Loucy (cell line): ENCODE data around the gene SENP3.

Experiments used
- H2AFZ ChIP-seq: fragments of 200-600 bp; sonication (generic); 2 replicates; pipeline ENCODE4 v1.6.0; 2016; ENCODE audit warnings: antibody characterized with exemption, mild to moderate bottlenecking, low read length, moderate library complexity
- H3F3A ChIP-seq: fragments of 200-600 bp; 2 replicates; pipeline ENCODE4 v1.6.0; 2016; ENCODE audit warnings: antibody characterized with exemption, low read depth, mild to moderate bottlenecking
- H3K27me3 ChIP-seq: fragments of 200-600 bp; sonication (generic); 2 replicates; pipeline ENCODE4 v1.6.1; 2014; ENCODE audit warnings: low read length, mild to moderate bottlenecking; ENCODE audit not compliant: insufficient read depth, poor library complexity, severe bottlenecking
- H3K36me3 ChIP-seq: fragments of 200-600 bp; sonication (generic); 2 replicates; pipeline ENCODE4 v1.6.1; 2016; ENCODE audit warnings: low read length; ENCODE audit not compliant: insufficient read depth
- H3K4me1 ChIP-seq: fragments of 200-600 bp; sonication (generic); 2 replicates; pipeline ENCODE4 v1.5.1; 2014; ENCODE audit warnings: low read length, mild to moderate bottlenecking; ENCODE audit not compliant: insufficient read depth, poor library complexity, severe bottlenecking
- H3K4me2 ChIP-seq: fragments of 200-600 bp; sonication (generic); 2 replicates; pipeline ENCODE4 v1.6.0; 2014; ENCODE audit warnings: antibody characterized with exemption, low read length, low read depth, mild to moderate bottlenecking; ENCODE audit not compliant: poor library complexity, severe bottlenecking
- H3K4me3 ChIP-seq: fragments of 200-600 bp; sonication (generic); 2 replicates; pipeline ENCODE4 v1.5.1; 2014; ENCODE audit warnings: low read length, mild to moderate bottlenecking, mixed read lengths; ENCODE audit not compliant: poor library complexity, severe bottlenecking
- H3K79me2 ChIP-seq: fragments of 200-600 bp; sonication (generic); 2 replicates; pipeline ENCODE4 v1.6.1; 2014; ENCODE audit warnings: low read length; ENCODE audit not compliant: insufficient read depth
- H3K9ac ChIP-seq: fragments of 200-600 bp; sonication (generic); 2 replicates; pipeline ENCODE4 v1.6.0; 2014; ENCODE audit warnings: mild to moderate bottlenecking, low read depth, low read length, moderate library complexity; ENCODE audit not compliant: poor library complexity, severe bottlenecking
- H3K9me2 ChIP-seq: fragments of 200-600 bp; sonication (generic); replicated peaks from 2 replicates; pipeline ENCODE4 v1.6.1; 2016; ENCODE audit warnings: low read depth, low read length, mixed read lengths
- H3K9me3 ChIP-seq: fragments of 200-600 bp; sonication (generic); 2 replicates; pipeline ENCODE4 v1.6.1; 2014; ENCODE audit warnings: mild to moderate bottlenecking, antibody characterized with exemption, low read length, low read depth; ENCODE audit not compliant: insufficient read depth
- H4K20me1 ChIP-seq: fragments of 200-600 bp; sonication (generic); 2 replicates; pipeline ENCODE4 v1.6.0; 2014; ENCODE audit warnings: antibody characterized with exemption, low read length, mild to moderate bottlenecking; ENCODE audit not compliant: insufficient read depth, poor library complexity, severe bottlenecking
- EZH2phosphoT487 ChIP-seq: fragments of 200-600 bp; IDR thresholded peaks from 2 replicates; pipeline ENCODE4 v1.6.1; 2018; ENCODE audit warnings: antibody characterized with exemption, mild to moderate bottlenecking, moderate library complexity, borderline replicate concordance
- TF ChIP-seq, protein P1 (sequence below): fragments of 200-600 bp; sonication (generic); conservative IDR thresholded peaks from 2 replicates; pipeline ENCODE4 v1.5.1; 2014; ENCODE audit warnings: mild to moderate bottlenecking, antibody characterized with exemption, low read length

The SENP3 gene

DNA sequence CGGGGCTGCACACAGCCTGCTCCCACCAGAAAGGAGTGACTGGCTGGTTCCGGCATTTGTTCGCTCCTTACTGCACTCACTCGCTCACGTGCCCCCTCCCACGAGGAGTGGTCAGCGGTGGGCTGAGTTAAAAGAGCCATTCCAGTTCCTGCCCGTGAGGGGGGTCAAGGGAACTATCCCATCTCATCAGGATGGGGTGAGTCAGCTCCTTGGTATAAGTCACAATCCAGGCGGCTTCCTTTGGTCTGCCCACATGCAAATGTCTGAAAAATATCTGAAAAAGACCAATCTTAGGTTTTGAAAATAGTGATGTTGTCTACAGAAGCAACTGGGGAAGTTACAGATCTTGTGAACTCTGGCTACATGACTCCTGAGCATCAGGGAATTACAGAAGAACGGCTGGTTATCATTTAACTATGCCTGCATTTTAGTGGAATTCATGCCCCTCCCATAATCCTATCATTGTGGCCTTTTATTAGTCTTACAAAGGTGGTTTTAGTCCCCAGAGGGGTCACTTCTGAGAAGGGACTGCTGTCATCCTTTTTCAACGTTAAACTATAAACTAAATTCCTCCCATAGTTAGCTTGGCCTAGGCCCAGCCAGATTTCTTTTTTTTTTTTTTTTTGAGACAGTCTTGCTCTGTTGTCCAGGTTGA, 22.7 kb upstream of the SENP3 start:
- Histone ChIP-seq H3K4me1 (no peaks in the 10 kb centered on the region), H4K20me1 (no peaks in the 10 kb centered on the region), H3K79me2 (no peaks in the 10 kb centered on the region), H3K9me2 (no peaks in the 10 kb centered on the region), H2AFZ (no peak overlapping the region), H3K36me3 (no peaks in the 10 kb centered on the region), H3K9me3 (peaks cover 4% of the 10 kb centered on the region; the same call in 1 of the 2 replicates), H3K27me3 (no peaks in the 10 kb centered on the region), H3K4me3 (no peak overlapping the region), H3F3A (no peaks in the 10 kb centered on the region), H3K9ac (no peak overlapping the region), H3K4me2 (no peak overlapping the region)
- TF ChIP-seq, protein P1, sequence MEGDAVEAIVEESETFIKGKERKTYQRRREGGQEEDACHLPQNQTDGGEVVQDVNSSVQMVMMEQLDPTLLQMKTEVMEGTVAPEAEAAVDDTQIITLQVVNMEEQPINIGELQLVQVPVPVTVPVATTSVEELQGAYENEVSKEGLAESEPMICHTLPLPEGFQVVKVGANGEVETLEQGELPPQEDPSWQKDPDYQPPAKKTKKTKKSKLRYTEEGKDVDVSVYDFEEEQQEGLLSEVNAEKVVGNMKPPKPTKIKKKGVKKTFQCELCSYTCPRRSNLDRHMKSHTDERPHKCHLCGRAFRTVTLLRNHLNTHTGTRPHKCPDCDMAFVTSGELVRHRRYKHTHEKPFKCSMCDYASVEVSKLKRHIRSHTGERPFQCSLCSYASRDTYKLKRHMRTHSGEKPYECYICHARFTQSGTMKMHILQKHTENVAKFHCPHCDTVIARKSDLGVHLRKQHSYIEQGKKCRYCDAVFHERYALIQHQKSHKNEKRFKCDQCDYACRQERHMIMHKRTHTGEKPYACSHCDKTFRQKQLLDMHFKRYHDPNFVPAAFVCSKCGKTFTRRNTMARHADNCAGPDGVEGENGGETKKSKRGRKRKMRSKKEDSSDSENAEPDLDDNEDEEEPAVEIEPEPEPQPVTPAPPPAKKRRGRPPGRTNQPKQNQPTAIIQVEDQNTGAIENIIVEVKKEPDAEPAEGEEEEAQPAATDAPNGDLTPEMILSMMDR: no peak
- no peak for TF ChIP-seq EZH2phosphoT487

DNA sequence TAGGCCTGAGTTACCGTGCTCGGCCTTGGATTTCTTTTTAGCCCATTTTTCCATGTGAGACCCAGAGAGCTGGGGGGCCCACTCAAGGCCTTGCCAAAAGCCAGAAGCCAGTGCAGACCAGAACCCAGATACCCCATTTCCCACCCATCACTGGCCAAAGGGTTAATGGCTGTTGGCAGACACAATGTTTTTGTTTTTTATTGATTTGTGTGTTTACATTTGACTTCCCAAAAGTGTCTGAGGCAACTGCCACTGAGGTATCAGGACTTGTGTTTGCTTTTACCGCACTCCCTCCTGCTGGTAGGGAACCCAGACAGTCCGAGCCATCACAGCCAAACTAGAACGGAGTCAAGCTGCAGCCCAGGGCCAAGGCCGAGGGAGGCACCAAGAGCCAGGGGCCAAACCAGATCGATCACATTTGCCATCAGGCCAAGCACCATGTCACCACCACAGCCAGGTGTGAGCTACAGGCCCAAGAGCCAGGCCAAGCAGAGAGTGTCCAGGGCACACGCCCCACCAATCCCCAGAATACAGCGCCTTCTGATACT, 20.6 kb upstream of the SENP3 start:
- Histone ChIP-seq H3K4me3 (no peak overlapping the region), H4K20me1 (no peaks in the 10 kb centered on the region), H2AFZ (no peak overlapping the region), H3K9me2 (no peaks in the 10 kb centered on the region), H3F3A (no peaks in the 10 kb centered on the region), H3K36me3 (no peaks in the 10 kb centered on the region), H3K9ac (no peak overlapping the region), H3K4me2 (no peak overlapping the region), H3K79me2 (no peaks in the 10 kb centered on the region), H3K9me3 (peaks cover 4% of the 10 kb centered on the region; the same call in 1 of the 2 replicates), H3K4me1 (no peaks in the 10 kb centered on the region), H3K27me3 (no peaks in the 10 kb centered on the region)
- TF ChIP-seq, protein P1: no peak
- TF ChIP-seq EZH2phosphoT487: no peak

DNA sequence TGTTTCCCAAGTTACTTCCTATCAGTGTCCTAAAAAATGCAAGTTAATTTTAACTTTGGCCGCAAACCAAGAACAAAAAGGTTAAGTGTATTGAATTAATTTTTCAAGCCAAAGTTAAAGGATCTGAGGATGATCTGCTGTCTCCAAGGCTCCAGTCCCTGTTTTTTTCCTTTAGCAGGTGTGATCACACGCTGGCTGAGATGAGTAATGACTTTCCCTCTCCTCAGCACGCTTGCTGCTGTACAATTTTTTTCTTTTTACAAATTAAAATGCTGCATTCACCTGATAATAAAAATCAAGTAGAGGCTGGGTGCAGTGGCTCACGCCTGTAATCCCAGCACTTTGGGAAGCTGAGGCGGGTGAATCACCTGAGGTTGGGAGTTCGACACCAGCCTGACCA, 16.8 kb upstream of the SENP3 start:
- H3K36me3 ChIP-seq: no peaks in the 10 kb centered on the region
- no peak overlapping the region for H3K4me2 ChIP-seq
- no peaks in the 10 kb centered on the region for H3K79me2 ChIP-seq
- no peaks in the 10 kb centered on the region for H4K20me1 ChIP-seq
- H3K9ac ChIP-seq: no peak overlapping the region
- H3K9me2 ChIP-seq: no peaks in the 10 kb centered on the region
- no peak overlapping the region for H3K4me3 ChIP-seq
- no peaks in the 10 kb centered on the region for H3K27me3 ChIP-seq
- no peaks in the 10 kb centered on the region for H3F3A ChIP-seq
- H2AFZ ChIP-seq: no peak overlapping the region
- TF ChIP-seq EZH2phosphoT487: no peak
- TF ChIP-seq, protein P1: no peak
- H3K4me1 ChIP-seq: peaks cover 4% of the 10 kb centered on the region
- no peaks in the 10 kb centered on the region for H3K9me3 ChIP-seq
